AG04450 (cell line): ENCODE measurements around the gene UGT1A4. TPM values are rescaled to one million over a fixed set of nuclear protein-coding genes. Genes with fewer than 3 reads are reported as not detected.

Experiments used
- CTCF ChIA-PET: fragments of 300-600, 350-600 bp; formaldehyde crosslinking; extraction: SDS; loops from one replicate; lab custom pipeline; 2022; ENCODE audit warnings: antibody characterized with exemption, inconsistent platforms; lab: Charles Lee
- POLR2A ChIA-PET: fragments of 350-600 bp; formaldehyde crosslinking; extraction: SDS; loops from one replicate; lab custom pipeline; 2021; ENCODE audit warnings: antibody characterized with exemption, inconsistent platforms; lab: Yijun Ruan, JAX
- DNase-seq: peaks from one replicate; pipeline ENCODE4 v3.0.0-alpha.2; 2011; ENCODE audit warnings: low read depth, low spot score
- H3K27ac ChIP-seq: one replicate; pipeline ENCODE4 v1.5.1; 2012; ENCODE audit warnings: low read depth, low read length, control low read depth
- H3K27me3 ChIP-seq: one replicate; pipeline ENCODE4 v1.6.0; 2012; ENCODE audit warnings: low read length; ENCODE audit not compliant: control insufficient read depth, insufficient read depth
- H3K4me3 ChIP-seq: 2 replicates; pipeline ENCODE4 v1.5.1; 2011; ENCODE audit warnings: mild to moderate bottlenecking, low read depth, low read length, control low read depth
- H3K9me3 ChIP-seq: 2 replicates; pipeline ENCODE4 v1.5.1; 2012; ENCODE audit warnings: low read length; ENCODE audit not compliant: control insufficient read depth, insufficient read depth
- polyA plus RNA-seq: library from polyadenylated mRNA; depleted of rRNA; stranded (reverse); fragments of >200 nt; gene quantifications from 2 replicates; pipeline ENCODE4 v1.2.3, GENCODE V29; 2011
- TF ChIP-seq, protein P1 (sequence below): IDR thresholded peaks from 2 replicates; pipeline ENCODE4 v1.5.1; 2011; ENCODE audit warnings: low read depth, low read length, control low read depth, inconsistent platforms

The UGT1A4 gene
- polyA plus RNA-seq, 1 experiment, result not detected

DNA sequence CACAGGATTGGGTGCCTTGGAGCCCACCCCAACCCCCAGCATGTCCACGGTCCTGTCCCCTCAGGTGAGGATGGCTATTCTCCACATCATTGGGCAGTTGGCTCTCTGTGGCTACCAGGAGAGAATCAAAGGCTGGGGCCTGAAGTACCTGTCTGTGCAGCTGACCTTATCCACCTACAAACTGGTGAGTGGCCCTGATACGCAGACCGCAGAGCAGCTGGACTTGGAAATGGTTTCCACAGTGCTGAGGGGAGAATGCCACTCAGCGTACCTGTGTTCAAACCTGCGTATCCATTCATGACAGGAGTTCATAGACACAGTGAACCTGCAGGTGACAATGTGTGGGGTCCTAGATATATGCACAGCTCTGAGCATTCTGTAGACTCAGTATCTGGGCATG is 81.2 kb downstream of the UGT1A4 start:
- TF ChIP-seq, protein P1, sequence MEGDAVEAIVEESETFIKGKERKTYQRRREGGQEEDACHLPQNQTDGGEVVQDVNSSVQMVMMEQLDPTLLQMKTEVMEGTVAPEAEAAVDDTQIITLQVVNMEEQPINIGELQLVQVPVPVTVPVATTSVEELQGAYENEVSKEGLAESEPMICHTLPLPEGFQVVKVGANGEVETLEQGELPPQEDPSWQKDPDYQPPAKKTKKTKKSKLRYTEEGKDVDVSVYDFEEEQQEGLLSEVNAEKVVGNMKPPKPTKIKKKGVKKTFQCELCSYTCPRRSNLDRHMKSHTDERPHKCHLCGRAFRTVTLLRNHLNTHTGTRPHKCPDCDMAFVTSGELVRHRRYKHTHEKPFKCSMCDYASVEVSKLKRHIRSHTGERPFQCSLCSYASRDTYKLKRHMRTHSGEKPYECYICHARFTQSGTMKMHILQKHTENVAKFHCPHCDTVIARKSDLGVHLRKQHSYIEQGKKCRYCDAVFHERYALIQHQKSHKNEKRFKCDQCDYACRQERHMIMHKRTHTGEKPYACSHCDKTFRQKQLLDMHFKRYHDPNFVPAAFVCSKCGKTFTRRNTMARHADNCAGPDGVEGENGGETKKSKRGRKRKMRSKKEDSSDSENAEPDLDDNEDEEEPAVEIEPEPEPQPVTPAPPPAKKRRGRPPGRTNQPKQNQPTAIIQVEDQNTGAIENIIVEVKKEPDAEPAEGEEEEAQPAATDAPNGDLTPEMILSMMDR, result no peak
- Histone ChIP-seq H3K9me3 (no peaks in the 10 kb centered on the region; the same call in 1 of the 2 replicates), H3K27me3 (peaks cover 7% of the 10 kb centered on the region), H3K27ac (no peak overlapping the region), H3K4me3 (no peak overlapping the region)
- POLR2A ChIA-PET, result no interaction called here
- no peak for DNase-seq
- CTCF ChIA-PET, result no interaction called here

DNA sequence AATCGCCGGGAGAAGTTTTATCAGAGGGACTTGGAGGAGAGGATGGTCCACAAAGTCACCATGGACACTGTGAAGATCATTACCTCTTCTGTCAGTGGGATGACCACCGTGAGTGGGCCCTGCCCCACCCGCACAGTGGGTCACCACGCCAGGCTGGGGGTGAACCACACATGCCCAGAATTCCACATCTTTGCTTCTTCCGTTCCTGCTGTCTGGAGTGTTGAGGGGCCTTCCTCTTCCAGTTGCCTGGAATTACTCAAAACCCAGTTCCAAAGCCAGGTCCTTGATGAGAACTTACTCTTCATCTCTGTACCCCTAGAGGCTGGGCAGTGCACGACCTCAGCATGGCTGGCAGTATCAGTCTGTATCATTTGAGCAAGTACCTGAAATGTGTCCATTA is 81.7 kb downstream of the UGT1A4 start:
- Histone ChIP-seq H3K9me3 (no peaks in the 10 kb centered on the region; the same call in 1 of the 2 replicates), H3K4me3 (no peak overlapping the region), H3K27ac (no peak overlapping the region), H3K27me3 (peaks cover 7% of the 10 kb centered on the region)
- CTCF ChIA-PET, result no interaction called here
- POLR2A ChIA-PET, result no interaction called here
- TF ChIP-seq, protein P1, result no peak
- no peak for DNase-seq

DNA sequence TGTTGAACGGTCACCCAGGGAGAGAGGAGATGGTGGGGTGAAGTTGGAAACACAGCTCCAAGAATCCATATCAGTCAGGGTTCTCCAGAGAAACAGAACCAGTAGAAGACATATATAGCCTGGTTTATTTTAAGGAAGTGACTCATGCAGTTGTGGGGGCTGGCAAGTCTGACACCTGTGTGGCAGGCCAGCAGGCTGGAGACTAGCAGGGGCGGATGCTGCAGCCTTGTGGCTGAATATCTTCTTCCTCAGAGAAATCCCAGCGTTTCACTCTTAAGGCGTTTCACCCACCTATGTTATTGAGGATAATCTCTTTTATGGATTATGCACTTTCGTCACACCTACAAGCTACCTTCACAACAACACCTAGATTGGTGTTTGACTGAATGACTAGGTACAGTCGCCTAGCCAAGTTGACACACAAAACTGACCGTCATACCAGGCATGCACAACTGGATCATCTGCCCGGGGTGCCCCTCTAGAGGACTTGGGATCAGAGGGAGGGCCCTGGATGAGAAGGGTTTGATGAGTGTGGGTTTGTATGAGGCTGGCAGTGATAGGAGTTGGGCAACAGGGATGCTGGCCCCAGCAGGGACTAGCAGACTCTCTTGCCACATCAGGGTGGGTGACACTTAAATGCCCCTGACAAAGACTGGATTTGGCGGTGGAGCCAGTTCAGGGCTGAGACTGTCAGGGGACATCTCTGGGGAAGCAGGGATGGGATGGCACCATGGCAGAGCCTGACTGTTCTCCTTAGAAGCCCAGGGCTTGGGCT is 83.0 kb downstream of the UGT1A4 start:
- POLR2A ChIA-PET, result no interaction called here
- no peak for DNase-seq

DNA sequence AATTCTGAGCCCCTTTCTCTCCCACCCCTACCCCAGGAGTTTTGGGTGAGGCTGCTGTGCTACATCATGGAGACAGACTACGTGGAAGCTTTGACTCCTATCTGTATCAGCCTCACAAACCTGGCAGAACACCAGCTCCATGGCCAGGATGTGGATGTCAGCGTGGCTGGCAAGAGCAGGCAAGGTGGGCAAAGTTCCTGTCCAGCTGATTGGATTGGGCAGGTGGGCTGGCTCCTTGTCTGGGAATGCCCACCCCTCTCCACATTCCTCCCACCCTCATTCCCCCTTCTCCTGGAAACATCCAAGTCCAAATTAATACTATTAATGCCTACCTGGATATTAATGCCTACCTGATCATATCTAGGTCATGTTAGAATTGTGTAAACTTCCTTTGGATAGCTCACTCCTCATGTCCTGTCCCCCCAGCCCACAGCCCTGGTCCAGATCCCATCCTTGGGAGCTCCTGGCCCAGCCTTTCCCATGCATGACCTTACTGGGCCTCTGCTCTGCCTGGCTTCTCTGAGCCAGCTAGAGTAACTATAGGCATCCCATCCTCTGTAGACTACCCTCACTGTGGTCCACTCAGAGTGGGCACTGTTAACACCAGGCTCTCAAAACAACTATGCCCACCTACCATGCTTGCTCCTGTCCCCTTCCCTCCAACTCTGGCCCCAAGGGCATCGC is 83.7 kb downstream of the UGT1A4 start:
- H3K4me3 ChIP-seq, result no peak overlapping the region
- ChIA-PET POLR2A (no interaction called here), CTCF (no interaction called here)

More for the DNA sequence above, 83.0 kb downstream of the UGT1A4 start:
- Histone ChIP-seq H3K9me3 (no peaks in the 10 kb centered on the region), H3K27ac (no peak overlapping the region), H3K27me3 (peaks cover 7% of the 10 kb centered on the region), H3K4me3 (no peak overlapping the region)
- CTCF ChIA-PET, result no interaction called here
- TF ChIP-seq, protein P1, result no peak

More for the DNA sequence above, 83.7 kb downstream of the UGT1A4 start:
- TF ChIP-seq, protein P1, result no peak
- Histone ChIP-seq H3K9me3 (peaks cover 1% of the 10 kb centered on the region; the same call in 1 of the 2 replicates), H3K27ac (no peak overlapping the region), H3K27me3 (peaks cover 7% of the 10 kb centered on the region)
- no peak for DNase-seq
